Ectodermal cell (in vitro differentiated cells): ENCODE data around the gene METTL6.
"Not testable (repeated sequence)": the region's sequence is repeated elsewhere in the genome, so short reads cannot be mapped to it uniquely, and the experiment has no call there.

ENCODE experiments used
- H3K27ac ChIP-seq: 2 replicates; pipeline ENCODE4 v1.7.0; 2013; ENCODE audit warnings: mild to moderate bottlenecking, low read depth, low read length; ENCODE audit not compliant: insufficient read depth, poor library complexity, severe bottlenecking
- H3K27me3 ChIP-seq: 2 replicates; pipeline ENCODE4 v1.7.0; 2013; ENCODE audit warnings: mild to moderate bottlenecking, low read length; ENCODE audit not compliant: insufficient read depth, control insufficient read depth, poor library complexity, severe bottlenecking
- H3K36me3 ChIP-seq: one replicate; pipeline ENCODE4 v1.7.0; 2013; ENCODE audit warnings: low read length; ENCODE audit not compliant: control insufficient read depth, insufficient read depth
- H3K4me1 ChIP-seq: one replicate; pipeline ENCODE4 v1.7.0; 2013; ENCODE audit warnings: low read length; ENCODE audit not compliant: control insufficient read depth, insufficient read depth
- H3K4me3 ChIP-seq: 2 replicates; pipeline ENCODE4 v1.7.0; 2013; ENCODE audit warnings: low read depth, low read length, control low read depth; ENCODE audit not compliant: insufficient read depth
- H3K9me3 ChIP-seq: 2 replicates; pipeline ENCODE4 v1.7.0; 2013; ENCODE audit warnings: mild to moderate bottlenecking, low read length, moderate library complexity; ENCODE audit not compliant: control insufficient read depth
- WGBS, 2 experiments: methylation state at CpG; one replicate each; pipeline ENCODE4 v1.1.7; 2013; ENCODE audit warnings: missing lambda C conversion rate in 2 of 2; 5-methylcytosine and 5-hydroxymethylcytosine counted together

Gene METTL6

GRCh38 chr3:15387735-15388134 is 39.6 kb downstream of the METTL6 start:
- no peaks in the 10 kb centered on the region for H3K4me1 ChIP-seq
- 90 to 93% methylated on average over 3 of the region's 3 CpGs for WGBS, 2 experiments
- H3K27ac ChIP-seq: no peak overlapping the region
- H3K27me3 ChIP-seq: no peaks in the 10 kb centered on the region
- no peaks in the 10 kb centered on the region for H3K36me3 ChIP-seq
- no peaks in the 10 kb centered on the region for H3K9me3 ChIP-seq
- H3K4me3 ChIP-seq: no peak overlapping the region

GRCh38 chr3:15387171-15387581 is 40.2 kb downstream of the METTL6 start:
- Histone ChIP-seq H3K9me3 (no peaks in the 10 kb centered on the region), H3K36me3 (no peaks in the 10 kb centered on the region), H3K4me1 (no peaks in the 10 kb centered on the region), H3K27me3 (no peaks in the 10 kb centered on the region), H3K27ac (no peak overlapping the region), H3K4me3 (no peak overlapping the region)
- WGBS, 2 experiments: 92 to 94% methylated on average over 1 of the region's 1 CpG

- not testable (repeated sequence) for H3K27me3 ChIP-seq, H3K4me3 ChIP-seq, H3K27ac ChIP-seq, H3K4me1 ChIP-seq, H3K9me3 ChIP-seq, H3K36me3 ChIP-seq
- 91 to 92% methylated on average over 5 of the region's 5 CpGs for WGBS, 2 experiments
Observed at GRCh38 chr3:15386654-15386955, 40.7 kb downstream of the METTL6 start.

GRCh38 chr3:15385901-15386653 is 41.3 kb downstream of the METTL6 start:
- Histone ChIP-seq H3K4me1 (no peaks in the 10 kb centered on the region), H3K27me3 (no peaks in the 10 kb centered on the region)
- 87 to 95% methylated on average over 1 of the region's 1 CpG for WGBS, 2 experiments

GRCh38 chr3:15385238-15385695 is 42.1 kb downstream of the METTL6 start:
- not testable (repeated sequence) for H3K4me1 ChIP-seq, H3K36me3 ChIP-seq, H3K27me3 ChIP-seq, H3K4me3 ChIP-seq, H3K27ac ChIP-seq, H3K9me3 ChIP-seq
- whole genome bisulfite sequencing, 2 experiments: 78 to 85% methylated on average over 10 of the region's 10 CpGs

More at GRCh38 chr3:15385901-15386653, 41.3 kb downstream of the METTL6 start:
- no peak overlapping the region for H3K27ac ChIP-seq
- H3K4me3 ChIP-seq: no peak overlapping the region
- no peaks in the 10 kb centered on the region for H3K9me3 ChIP-seq
- H3K36me3 ChIP-seq: no peaks in the 10 kb centered on the region

- Histone ChIP-seq H3K4me3 (no peak overlapping the region), H3K36me3 (no peaks in the 10 kb centered on the region), H3K9me3 (no peaks in the 10 kb centered on the region), H3K27me3 (no peaks in the 10 kb centered on the region), H3K27ac (no peak overlapping the region), H3K4me1 (no peaks in the 10 kb centered on the region)
- WGBS, 2 experiments: 93% methylated on average over 4 of the region's 4 CpGs
Observed at GRCh38 chr3:15384510-15385237, 42.7 kb downstream of the METTL6 start.

GRCh38 chr3:15382405-15382923 is 44.9 kb downstream of the METTL6 start:
- no peaks in the 10 kb centered on the region for H3K4me1 ChIP-seq
- no peak overlapping the region for H3K27ac ChIP-seq
- H3K9me3 ChIP-seq: no peaks in the 10 kb centered on the region
- WGBS, 2 experiments: 85 to 90% methylated on average over 2 to 3 of the region's 3 CpGs
- H3K36me3 ChIP-seq: no peaks in the 10 kb centered on the region
- H3K4me3 ChIP-seq: no peak overlapping the region
- H3K27me3 ChIP-seq: no peaks in the 10 kb centered on the region

GRCh38 chr3:15380980-15381890 is 46.1 kb downstream of the METTL6 start:
- no peak overlapping the region for H3K4me3 ChIP-seq
- WGBS, 2 experiments: 78 to 87% methylated on average over 5 to 6 of the region's 6 CpGs

GRCh38 chr3:15377961-15378791 is 49.2 kb downstream of the METTL6 start:
- no peaks in the 10 kb centered on the region for H3K9me3 ChIP-seq
- H3K36me3 ChIP-seq: no peaks in the 10 kb centered on the region
- H3K27ac ChIP-seq: no peak overlapping the region
- WGBS, 2 experiments: 32 to 33% methylated on average over 15 to 16 of the region's 16 CpGs
- no peaks in the 10 kb centered on the region for H3K27me3 ChIP-seq
- no peak overlapping the region for H3K4me3 ChIP-seq
- no peaks in the 10 kb centered on the region for H3K4me1 ChIP-seq

More at GRCh38 chr3:15380980-15381890, 46.1 kb downstream of the METTL6 start:
- no peaks in the 10 kb centered on the region for H3K36me3 ChIP-seq
- no peaks in the 10 kb centered on the region for H3K4me1 ChIP-seq
- no peaks in the 10 kb centered on the region for H3K27me3 ChIP-seq
- no peaks in the 10 kb centered on the region for H3K9me3 ChIP-seq
- no peak overlapping the region for H3K27ac ChIP-seq
